GM10847 (cell line): ENCODE results near the gene IRX1.

Experiments used
- POLR2A ChIP-seq: IDR thresholded peaks from 2 replicates; pipeline ENCODE4 v1.6.1; 2011; ENCODE audit not compliant: insufficient read length; ENCODE audit errors: extremely low read depth

IRX1 gene

DNA sequence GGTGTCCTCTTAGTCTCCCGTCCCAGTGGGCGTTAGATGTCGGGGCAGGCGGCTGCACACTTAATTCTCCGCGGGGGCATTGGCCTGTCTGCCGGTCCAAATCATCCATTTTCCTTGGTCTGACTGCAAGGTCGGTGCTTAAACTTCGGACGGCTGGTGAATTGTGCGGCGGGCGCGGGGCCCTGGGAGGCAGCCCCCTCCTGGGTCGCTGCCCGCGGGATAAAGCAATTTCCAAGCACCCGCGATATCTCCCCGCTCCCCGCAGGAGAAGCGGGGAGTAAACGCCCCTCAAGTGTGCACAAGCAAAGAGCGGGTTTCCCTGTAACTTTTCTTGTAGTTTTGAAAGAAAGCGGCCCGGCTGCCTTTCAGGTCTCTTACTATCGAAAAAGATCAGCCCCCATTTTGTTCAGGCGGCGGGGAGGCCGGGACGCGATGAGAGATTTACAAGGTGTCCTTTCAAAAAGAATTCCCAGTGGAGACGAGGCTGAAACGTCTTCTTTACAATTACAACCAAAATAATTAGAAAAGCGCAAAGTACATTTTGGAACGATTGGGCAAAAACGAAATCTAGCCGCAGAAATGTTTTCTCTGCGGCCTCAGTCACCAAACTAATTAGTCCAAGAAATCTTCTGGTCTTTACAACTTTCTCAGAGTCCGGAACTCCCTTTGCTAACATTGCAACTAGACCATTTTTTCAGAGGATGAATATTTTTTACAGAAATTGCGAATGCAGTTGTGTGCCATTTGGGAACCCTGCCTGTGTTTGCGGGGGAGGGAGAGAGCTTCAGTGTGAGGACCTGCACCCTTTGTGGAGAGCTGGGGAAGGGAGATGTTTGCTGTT lies 1.8 kb downstream of the IRX1 start:
- no peak for TF ChIP-seq POLR2A

DNA sequence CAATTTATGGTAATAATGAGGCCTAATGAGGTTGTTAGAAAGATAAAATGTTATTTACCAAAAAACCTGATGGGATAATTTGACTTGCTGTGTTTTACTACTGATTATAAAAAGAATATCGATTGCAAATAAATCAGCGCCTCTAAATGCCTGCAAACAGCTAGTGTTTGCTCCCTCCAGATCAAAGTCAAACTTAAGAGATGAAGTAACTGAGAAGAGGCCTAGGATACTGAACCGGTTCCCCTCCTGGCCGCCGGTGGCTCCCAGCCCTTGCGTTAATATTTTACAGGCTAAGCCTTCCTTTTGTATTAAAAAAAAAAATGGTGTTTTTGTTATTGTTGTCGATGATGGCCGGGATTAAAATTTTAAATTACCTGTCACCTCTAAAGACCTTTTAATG lies 2.6 kb downstream of the IRX1 start:
- TF ChIP-seq POLR2A: no peak

DNA sequence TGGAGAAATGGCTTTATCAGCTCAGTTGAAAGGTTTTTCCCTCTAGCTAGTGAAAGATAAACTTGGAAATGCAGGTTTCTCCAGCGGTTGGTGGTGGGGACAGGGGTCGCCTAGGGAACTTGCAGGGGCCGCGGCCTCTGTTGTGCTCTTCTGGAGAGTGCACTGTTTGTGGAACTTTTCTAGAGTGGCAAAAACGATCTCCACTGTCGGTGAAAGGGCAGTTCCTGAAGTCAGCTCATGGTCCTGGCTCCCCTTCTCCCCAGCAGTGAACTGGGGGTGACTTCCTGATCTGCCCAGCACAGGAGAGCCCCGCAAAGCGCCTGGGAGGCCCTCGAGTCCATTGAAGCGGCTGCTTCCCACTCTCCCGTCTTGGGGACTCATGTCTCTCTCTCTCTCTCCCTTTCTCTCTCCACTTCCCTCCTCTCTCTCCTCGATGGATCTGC lies 3.2 kb downstream of the IRX1 start:
- TF ChIP-seq POLR2A: no peak

DNA sequence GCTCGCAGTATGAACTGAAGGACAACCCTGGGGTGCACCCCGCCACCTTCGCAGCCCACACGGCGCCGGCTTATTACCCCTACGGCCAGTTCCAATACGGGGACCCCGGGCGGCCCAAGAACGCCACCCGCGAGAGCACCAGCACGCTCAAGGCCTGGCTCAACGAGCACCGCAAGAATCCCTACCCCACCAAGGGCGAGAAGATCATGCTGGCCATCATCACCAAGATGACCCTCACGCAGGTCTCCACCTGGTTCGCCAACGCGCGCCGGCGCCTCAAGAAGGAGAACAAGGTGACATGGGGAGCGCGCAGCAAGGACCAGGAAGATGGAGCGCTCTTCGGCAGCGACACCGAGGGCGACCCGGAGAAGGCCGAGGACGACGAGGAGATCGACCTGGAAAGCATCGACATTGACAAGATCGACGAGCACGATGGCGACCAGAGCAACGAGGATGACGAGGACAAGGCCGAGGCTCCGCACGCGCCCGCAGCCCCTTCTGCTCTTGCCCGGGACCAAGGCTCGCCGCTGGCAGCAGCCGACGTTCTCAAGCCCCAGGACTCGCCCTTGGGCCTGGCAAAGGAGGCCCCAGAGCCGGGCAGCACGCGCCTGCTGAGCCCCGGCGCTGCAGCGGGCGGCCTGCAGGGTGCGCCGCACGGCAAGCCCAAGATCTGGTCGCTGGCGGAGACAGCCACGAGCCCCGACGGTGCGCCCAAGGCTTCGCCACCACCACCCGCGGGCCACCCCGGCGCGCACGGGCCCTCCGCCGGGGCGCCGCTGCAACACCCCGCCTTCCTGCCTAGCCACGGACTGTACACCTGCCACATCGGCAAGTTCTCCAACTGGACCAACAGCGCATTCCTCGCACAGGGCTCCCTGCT lies 3.8 kb downstream of the IRX1 start:
- no peak for TF ChIP-seq POLR2A

DNA sequence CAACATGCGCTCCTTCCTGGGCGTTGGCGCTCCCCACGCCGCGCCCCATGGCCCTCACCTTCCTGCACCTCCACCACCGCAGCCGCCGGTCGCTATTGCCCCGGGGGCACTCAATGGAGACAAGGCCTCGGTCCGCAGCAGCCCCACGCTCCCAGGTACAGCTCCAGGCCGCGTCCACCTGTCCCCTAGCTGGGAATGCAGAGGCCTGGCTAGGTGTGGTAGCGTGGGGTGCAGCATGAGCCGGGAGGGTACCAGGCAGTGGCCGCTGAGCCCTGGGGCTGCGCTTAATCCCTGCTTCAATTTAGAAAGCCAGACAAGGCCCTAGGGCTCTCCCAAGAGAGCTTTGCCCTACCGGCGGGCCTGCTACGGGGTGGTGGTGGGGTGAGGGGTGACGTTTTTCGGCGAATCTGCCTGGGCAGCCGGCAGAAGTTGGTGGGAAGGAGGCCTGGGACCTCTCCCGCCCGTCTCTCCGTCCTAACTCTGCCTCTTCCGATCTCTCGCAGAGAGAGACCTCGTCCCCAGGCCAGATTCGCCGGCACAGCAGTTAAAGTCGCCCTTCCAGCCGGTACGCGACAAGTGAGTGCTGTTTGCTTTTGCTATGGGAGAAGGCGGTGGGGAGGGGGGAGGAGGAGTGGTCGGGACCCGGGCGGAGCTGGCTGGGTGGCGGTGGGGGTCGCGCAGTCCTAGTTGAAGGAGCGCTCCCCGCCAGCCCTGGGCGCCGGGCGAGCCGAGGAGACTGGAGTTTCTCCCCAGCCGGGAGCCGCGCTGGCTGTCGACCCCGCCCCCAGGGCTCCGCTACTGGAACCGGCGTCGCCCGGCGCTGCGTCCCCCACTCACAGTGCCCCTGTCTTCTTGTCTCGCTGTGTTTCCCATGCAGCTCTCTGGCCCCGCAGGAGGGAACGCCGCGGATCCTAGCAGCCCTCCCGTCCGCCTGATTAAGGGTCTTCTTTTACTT lies 4.8 kb downstream of the IRX1 start:
- TF ChIP-seq POLR2A: no peak

DNA sequence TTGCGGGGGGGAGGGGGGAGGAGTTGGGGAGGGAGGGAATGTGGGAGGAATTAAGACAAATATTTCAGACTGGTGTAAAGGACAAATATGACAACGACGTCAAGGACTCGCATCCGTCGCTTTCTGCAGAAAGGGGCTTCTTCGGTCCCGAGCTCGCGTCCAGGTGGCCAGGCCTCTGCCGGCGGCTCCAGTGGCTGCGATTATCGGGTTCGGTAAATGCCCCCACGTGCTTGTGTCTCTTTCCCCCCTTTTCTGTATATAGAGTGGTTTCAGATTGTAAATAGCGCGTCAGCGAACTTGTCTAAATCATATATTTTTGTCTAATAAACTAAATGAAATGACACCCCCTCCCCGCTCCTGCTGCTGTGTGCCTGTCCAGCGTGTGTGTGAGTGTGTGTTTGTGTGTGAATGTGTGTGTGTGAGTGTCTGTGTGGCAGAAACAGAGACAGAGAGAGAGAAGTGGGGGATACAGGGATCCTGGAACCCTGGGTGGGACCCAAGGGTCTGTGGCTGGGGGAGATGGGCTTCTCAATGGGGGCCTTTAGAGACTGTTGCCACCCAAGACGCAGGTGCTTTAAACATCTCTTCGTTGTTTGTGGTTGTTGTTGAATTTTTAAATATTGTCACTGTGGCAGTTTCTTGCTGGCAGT lies 5.6 kb downstream of the IRX1 start:
- no peak for TF ChIP-seq POLR2A

DNA sequence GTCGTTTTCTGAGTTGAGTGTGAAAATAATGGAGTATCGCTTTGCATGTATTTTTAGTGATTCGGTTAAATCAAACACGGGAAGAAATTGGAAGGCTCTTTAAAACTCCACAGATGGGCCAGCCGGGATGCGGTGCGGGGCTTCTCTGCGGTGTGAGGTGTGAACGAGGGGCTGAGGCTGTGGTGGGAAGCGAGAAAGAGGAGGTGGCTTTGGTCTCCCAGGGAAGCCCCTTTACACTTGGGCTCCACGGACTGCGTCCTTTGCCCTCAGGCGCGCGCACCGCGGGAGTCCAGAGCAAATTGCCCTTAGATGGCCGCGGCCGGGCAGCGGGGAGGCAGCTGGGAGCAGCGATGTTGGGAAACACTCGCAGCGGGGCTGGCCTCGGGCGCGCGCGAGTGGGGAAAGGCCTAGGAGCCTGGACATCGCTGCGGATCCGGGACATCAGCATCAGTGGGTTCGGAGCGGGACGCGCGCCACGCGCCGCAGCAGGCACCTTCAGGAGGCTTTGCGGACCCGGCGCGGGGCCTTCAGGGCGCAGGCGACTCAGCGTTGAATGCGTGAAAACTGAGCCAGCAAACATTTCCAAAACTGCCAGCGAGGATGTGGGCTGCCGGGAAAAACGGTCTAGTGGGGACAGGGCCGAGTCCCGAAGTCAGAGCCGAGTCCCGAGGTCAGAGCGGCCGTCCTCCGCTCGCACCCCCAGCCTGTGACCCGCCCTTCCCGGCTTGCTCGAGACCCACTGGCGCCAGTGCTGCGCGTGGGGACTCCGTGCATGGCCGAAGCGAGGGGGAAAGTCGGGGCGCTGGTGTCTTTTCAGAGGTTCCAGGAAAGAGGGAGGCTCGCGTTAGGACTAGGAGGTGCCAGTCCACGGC lies 6.5 kb downstream of the IRX1 start:
- no peak for TF ChIP-seq POLR2A

DNA sequence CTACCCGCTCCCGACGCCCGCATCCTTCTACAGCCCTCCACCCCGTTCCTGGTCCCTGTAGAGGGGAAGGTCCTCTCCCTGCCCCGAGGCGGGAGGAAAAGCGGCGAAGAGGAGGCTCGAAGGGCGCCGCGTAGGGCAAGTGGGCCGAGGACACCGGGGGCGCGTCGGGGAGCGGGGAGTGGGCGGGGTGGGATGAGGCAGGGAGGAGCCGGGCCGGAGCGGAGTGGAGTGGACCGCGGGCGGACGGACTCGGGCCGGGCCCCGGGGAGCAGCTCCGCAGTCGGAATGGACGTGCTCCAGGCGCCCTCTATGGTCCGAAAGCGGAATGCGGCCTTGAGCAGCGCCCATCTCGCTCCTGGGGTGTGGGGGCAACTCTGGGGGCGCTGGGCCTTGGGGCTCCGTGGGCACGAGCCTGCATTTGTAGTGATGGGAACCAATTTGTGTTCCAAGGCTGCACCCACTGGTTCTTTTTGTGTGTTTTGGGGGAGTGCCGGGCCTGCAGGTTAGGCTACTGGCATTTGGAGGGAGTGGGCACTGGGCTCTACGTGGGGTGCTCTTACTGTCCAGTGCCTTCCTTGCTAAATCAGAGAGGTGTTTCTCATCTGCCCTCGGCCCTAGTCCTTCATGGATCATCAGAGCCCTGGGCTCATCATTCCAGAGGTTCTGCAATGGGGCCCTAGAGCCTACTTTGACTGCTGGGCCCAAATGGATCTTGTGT lies 7.3 kb downstream of the IRX1 start:
- no peak for TF ChIP-seq POLR2A

DNA sequence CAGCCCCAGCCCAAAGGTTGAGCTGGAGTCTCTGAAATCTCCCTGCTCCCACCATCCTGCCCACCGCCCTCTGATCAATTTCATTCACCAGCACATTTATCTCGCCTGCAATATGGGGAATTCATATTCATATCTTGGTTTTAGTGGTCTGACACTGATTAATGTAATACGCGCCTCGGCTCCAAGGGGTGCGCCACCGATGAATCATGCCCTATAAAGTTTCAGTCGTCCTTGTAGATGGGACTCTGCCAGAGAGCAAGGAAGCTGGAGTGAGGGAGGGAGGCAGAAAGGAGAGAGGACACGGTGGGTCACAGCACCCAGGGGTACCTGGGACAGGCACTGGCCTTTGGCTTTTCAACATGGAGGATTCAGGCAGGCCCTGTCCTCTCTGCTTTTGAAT lies 8.9 kb downstream of the IRX1 start:
- TF ChIP-seq POLR2A: no peak

DNA sequence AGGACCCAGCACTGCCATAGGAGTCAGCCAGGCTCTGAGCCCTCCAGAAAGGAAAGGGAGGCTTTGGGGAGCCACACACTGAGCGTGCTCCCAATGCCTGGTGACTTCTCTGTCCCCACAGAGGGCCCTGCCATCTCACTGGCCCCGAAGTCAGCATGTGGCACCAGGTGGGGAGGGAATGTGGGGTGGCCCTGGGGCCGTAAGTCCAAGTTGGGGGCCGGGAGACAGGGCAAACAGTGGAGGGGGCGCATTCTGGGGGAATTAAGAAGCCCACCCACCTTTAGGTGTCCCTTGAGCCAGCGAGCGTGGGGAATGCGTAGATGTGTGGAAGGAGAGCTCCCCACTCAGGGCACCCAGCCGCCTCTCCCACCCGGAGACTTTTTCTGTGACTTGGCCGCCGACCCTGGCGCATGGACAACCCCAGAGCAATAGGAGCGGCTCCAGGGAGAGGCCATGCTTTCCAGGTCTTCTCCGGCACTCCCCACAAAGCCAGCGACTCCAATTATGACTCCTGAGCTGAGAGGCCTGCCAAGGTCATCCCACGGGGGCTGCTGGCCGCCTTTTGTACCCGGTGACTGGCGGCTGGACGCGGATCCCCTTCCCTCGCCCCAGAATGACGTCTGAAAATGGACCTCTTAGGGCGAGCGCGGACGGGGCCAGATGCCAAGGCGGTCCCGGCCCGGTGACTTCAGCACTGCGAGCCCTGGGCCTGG lies 9.8 kb downstream of the IRX1 start:
- no peak for TF ChIP-seq POLR2A

DNA sequence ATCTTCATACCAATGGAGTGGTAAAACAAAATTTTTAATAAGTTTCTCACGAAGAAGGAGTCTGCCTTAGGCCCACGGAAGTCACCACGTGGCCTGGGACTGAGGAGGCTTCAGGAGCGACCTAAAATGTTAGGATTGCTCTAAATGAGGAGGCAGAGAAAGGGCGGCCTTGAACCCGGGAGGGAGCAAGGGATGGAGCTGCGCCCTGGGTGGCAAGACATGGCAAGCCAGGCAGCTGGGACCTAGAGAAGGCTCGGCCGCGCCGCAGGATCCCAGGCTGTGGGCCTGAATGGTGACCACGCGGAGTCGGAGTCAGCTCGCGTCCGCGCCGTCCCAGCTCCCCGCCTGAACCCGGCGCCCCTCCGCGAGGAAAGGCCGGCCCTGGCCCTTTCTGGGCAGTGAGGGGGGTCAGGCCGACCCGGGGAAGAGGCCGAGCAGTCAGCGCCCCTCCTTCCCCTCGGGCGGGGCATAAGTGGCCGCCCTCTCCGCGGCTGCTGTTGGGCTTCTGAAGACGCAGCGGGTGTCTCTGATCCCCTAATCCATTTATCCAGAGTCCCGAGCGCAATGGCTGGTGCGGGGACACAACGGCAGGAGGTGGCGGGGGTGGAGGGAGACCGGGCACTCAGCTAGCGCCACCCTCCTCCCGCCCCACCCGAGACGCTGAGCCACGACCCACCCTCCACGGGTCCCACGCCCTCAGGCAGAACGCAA lies 10.6 kb downstream of the IRX1 start:
- no peak for TF ChIP-seq POLR2A
